Natural killer cell (primary cell): ENCODE results near the gene FOXN3. TPM values are rescaled to one million over a fixed set of nuclear protein-coding genes. Genes with fewer than 3 reads are reported as not detected.
A peak's percentile ranks its signal among the peaks of the same experiment; 100 is the strongest.

Source experiments
- ATAC-seq, 3 donors: fragments of 150-1000 bp in 2 of 3; fragments of 200-7000 bp in 1 of 3; cut with Tn5 transposase; 1 replicate in 1 of 3; 2 replicates in 2 of 3; pipeline ENCODE4 v1.10.0; 2021; ENCODE audit warnings: mild to moderate bottlenecking in 2 of 3, moderate library complexity in 2 of 3
- DNase-seq, 2 donors: peaks; one replicate each; pipeline versions ENCODE4 v3.0.0 to v3.0.0-alpha.2; 2013 to 2021; ENCODE audit warnings: mixed read lengths in 1 of 2
- H3K27ac ChIP-seq: one replicate; pipeline ENCODE4 v1.5.1; 2013; ENCODE audit warnings: mild to moderate bottlenecking, low read length
- H3K27me3 ChIP-seq: one replicate; pipeline ENCODE4 v1.6.1; 2013; ENCODE audit warnings: low read length; ENCODE audit not compliant: control insufficient read depth, insufficient read depth
- H3K36me3 ChIP-seq: one replicate; pipeline ENCODE4 v1.6.1; 2013; ENCODE audit warnings: low read length; ENCODE audit not compliant: control insufficient read depth, insufficient read depth
- H3K4me1 ChIP-seq: one replicate; pipeline ENCODE4 v1.6.1; 2013; ENCODE audit warnings: low read length; ENCODE audit not compliant: control insufficient read depth, insufficient read depth
- H3K4me3 ChIP-seq: one replicate; pipeline ENCODE4 v1.5.1; 2013; ENCODE audit warnings: low read length
- H3K9me3 ChIP-seq: one replicate; pipeline ENCODE4 v1.6.1; 2013; ENCODE audit warnings: low read length; ENCODE audit not compliant: control insufficient read depth, insufficient read depth
- H3K27ac Mint-ChIP-seq, 2 donors: one replicate each; pipeline ENCODE4 v1.8.0; 2022; ENCODE audit warnings: mild to moderate bottlenecking in 2 of 2, mixed read lengths in 2 of 2, moderate library complexity in 1 of 2
- H3K27me3 Mint-ChIP-seq, 2 donors: one replicate each; pipeline ENCODE4 v1.8.0; 2022; ENCODE audit warnings: low read depth in 2 of 2, mixed read lengths in 2 of 2
- H3K36me3 Mint-ChIP-seq: one replicate; pipeline ENCODE4 v1.8.0; 2022; ENCODE audit warnings: mixed read lengths
- H3K4me1 Mint-ChIP-seq, 2 donors: one replicate each; pipeline ENCODE4 v1.8.0; 2022; ENCODE audit warnings: mixed read lengths in 2 of 2
- H3K4me3 Mint-ChIP-seq: one replicate; pipeline ENCODE4 v1.8.0; 2022; ENCODE audit warnings: mild to moderate bottlenecking, moderate library complexity, mixed read lengths
- H3K9me3 Mint-ChIP-seq, 2 donors: one replicate each; pipeline ENCODE4 v1.8.0; 2022; ENCODE audit warnings: mixed read lengths in 2 of 2
- CTCF ChIP-seq: fragments of 200-600 bp; IDR thresholded peaks from one replicate; pipeline ENCODE4 v1.8.0; 2022; ENCODE audit warnings: antibody characterized with exemption
- WGBS: methylation state at CpG from one replicate; pipeline ENCODE4 v1.1.7; 2013; ENCODE audit warnings: missing lambda C conversion rate; ENCODE audit not compliant: insufficient coverage; 5-methylcytosine and 5-hydroxymethylcytosine counted together
- intact Hi-C: fragments of 100-400 bp; cut with micrococcal nuclease; formaldehyde crosslinking; loops from one replicate; pipeline ENCODE4 v1.14.2; 2022
- total RNA-seq, 4 donors: library from RNA; stranded (reverse); fragments of 120-200 nt in 1 of 4; gene quantifications; one replicate each; pipeline versions ENCODE4 v1.2.3 to v1.2.4, GENCODE V29; 2013 to 2022

FOXN3 gene
- total RNA-seq, 3 donors from 2014 or later (not counting 1 experiment from before 2014, with no cell fraction given) = 209 to 216 (median 209) TPM

GRCh38 chr14:89243286-89243685 is 173.7 kb downstream of the FOXN3 start:
- no peak overlapping the region for H3K4me3 ChIP-seq
- intact Hi-C loops = no loop called here
- H3K4me3 Mint-ChIP-seq = no peak overlapping the region

DNA sequence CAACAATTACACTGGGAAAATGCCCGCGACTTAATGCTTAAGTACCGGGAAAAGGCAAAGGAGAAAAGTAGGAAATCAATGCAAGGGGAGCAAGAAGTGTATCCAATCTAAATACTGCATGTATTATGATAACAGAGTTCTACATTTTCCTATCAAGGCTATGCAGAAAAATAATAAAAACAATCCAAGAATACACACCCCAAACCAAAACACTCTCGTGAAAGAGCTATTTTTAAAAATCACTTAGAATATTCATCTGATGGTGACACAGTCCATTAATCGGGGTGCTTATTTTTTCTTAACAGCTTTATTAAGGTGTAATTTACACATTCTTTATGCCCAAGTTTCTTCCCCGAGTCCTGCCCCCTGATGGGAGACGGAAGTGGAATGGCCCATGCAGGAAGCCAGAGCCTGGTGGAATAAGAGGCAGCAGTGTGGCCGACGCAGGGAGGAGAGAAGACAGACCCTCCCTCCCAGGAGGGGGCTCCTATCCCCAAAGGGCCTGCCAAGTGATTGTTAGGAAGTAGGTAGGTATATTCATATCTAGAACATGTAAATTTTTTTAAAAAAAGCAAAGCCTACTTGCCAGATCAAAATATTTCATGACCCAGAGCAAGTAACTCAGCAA is 174.3 kb downstream of the FOXN3 start:
- H3K4me3 Mint-ChIP-seq = no peak overlapping the region

More at GRCh38 chr14:89243286-89243685, 173.7 kb downstream of the FOXN3 start:
- peaks cover 74 to 85% of the 10 kb centered on the region in 2 donors for H3K4me1 Mint-ChIP-seq
- no peaks in the 10 kb centered on the region for H3K9me3 ChIP-seq
- no peak for DNase-seq
- ATAC-seq = no peak
- peak overlapping the region; percentile 37 to 68 for H3K27ac Mint-ChIP-seq
- 50% methylated on average over 1 of the region's 4 CpGs for WGBS
- no peaks in the 10 kb centered on the region for H3K27me3 ChIP-seq
- H3K36me3 ChIP-seq = no peaks in the 10 kb centered on the region
- no peak overlapping the region for H3K27ac ChIP-seq
- H3K27me3 Mint-ChIP-seq = no peaks in the 10 kb centered on the region
- TF ChIP-seq CTCF = no peak
- peaks cover 40% of the 10 kb centered on the region for H3K4me1 ChIP-seq
- H3K9me3 Mint-ChIP-seq = no peaks in the 10 kb centered on the region
- H3K36me3 Mint-ChIP-seq = no peaks in the 10 kb centered on the region

DNA sequence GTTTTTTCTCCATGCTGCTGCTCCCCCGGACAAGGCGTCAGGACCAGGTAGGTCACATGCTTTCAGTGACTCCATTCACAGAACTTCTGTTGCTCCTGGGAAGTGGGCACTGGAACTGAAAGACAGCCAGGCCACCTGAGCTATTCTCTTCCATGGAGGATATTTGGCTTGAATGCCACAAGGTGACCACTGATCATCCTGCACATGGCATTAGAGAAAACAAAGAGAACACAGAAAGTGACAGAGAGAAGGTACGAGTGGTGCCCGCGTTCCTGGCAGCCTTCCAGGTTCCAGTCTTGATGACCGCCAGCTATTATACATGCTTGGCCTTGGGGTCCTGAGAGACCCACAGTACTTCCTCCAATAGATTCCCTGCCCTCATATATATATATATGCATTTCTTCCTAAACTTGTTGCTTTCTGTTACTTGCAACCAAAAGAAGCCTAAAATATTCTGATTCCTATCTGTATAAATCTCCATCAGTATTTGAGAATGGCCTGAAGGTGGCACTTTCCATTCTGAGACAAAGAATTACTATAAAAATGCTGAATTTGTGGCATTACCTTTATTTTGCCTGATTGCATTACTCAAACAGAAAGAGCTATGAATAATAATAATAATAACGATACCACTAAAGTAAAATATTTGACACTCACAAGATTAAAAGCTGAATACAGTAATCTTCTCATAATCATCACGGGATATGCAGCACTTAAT is 174.9 kb downstream of the FOXN3 start:
- H3K27me3 Mint-ChIP-seq = no peaks in the 10 kb centered on the region
- no peaks in the 10 kb centered on the region for H3K9me3 Mint-ChIP-seq
- no peak overlapping the region for H3K4me3 ChIP-seq
- intact Hi-C loops = no loop called here
- no peaks in the 10 kb centered on the region for H3K27me3 ChIP-seq
- no peaks in the 10 kb centered on the region for H3K9me3 ChIP-seq
- no peak for DNase-seq
- ATAC-seq = no peak
- H3K4me1 ChIP-seq = peaks cover 40% of the 10 kb centered on the region
- H3K4me1 Mint-ChIP-seq = peaks cover 71 to 83% of the 10 kb centered on the region in 2 donors
- no peak for TF ChIP-seq CTCF
- 89% methylated on average over 7 of the region's 8 CpGs for WGBS
- no peak overlapping the region for H3K27ac ChIP-seq
- no peaks in the 10 kb centered on the region for H3K36me3 ChIP-seq
- peak overlapping the region; percentile 7 to 65 for H3K27ac Mint-ChIP-seq
- no peaks in the 10 kb centered on the region for H3K36me3 Mint-ChIP-seq
- peak overlapping the region; percentile 21 for H3K4me3 Mint-ChIP-seq

More for the DNA sequence above, 174.3 kb downstream of the FOXN3 start:
- ATAC-seq (no peak), DNase-seq (no peak)
- Histone ChIP-seq H3K4me1 (peaks cover 40% of the 10 kb centered on the region), H3K9me3 (no peaks in the 10 kb centered on the region), H3K36me3 (no peaks in the 10 kb centered on the region), H3K27ac (no peak overlapping the region), H3K27me3 (no peaks in the 10 kb centered on the region), H3K4me3 (no peak overlapping the region)
- no peaks in the 10 kb centered on the region for H3K9me3 Mint-ChIP-seq
- H3K27ac Mint-ChIP-seq = peak overlapping the region in 1 of 2 donors; percentile 7
- intact Hi-C loops = no loop called here
- TF ChIP-seq CTCF = no peak
- no peaks in the 10 kb centered on the region for H3K36me3 Mint-ChIP-seq
- 83% methylated on average over 2 of the region's 9 CpGs for WGBS
- H3K27me3 Mint-ChIP-seq = no peaks in the 10 kb centered on the region
- H3K4me1 Mint-ChIP-seq = peaks cover 73 to 85% of the 10 kb centered on the region in 2 donors
